Upper lobe of left lung (tissue), 4 donors: Measurements from ENCODE around the gene PRR29.

Experiments used
- EP300 ChIP-seq, 4 donors: sonication (generic); formaldehyde crosslinking; IDR thresholded peaks; one replicate each; pipeline ENCODE4 v1.5.1; 2017; ENCODE audit warnings: antibody characterized with exemption in 4 of 4, control low read depth in 2 of 4
- POLR2A ChIP-seq, 4 donors: fragments of 450-650 bp; IDR thresholded peaks; one replicate each; pipeline ENCODE4 v1.5.1; 2016 to 2017; ENCODE audit warnings: antibody characterized with exemption in 4 of 4, mild to moderate bottlenecking in 2 of 4
- POLR2AphosphoS5 ChIP-seq, 2 donors: sonication (generic); formaldehyde crosslinking; IDR thresholded peaks; one replicate each; pipeline ENCODE4 v1.5.1; 2017; ENCODE audit warnings: antibody characterized with exemption in 2 of 2
- TF ChIP-seq, protein P1 (sequence below), 6 experiments: fragments of 450-650 bp in 4 of 6; fragments of 200-600 bp in 2 of 6; sonication (generic) in 2 of 6; IDR thresholded peaks; one replicate each; pipeline ENCODE4 v1.5.1; 2016 to 2019; ENCODE audit warnings: antibody characterized with exemption in 6 of 6

- TF ChIP-seq, protein P1, sequence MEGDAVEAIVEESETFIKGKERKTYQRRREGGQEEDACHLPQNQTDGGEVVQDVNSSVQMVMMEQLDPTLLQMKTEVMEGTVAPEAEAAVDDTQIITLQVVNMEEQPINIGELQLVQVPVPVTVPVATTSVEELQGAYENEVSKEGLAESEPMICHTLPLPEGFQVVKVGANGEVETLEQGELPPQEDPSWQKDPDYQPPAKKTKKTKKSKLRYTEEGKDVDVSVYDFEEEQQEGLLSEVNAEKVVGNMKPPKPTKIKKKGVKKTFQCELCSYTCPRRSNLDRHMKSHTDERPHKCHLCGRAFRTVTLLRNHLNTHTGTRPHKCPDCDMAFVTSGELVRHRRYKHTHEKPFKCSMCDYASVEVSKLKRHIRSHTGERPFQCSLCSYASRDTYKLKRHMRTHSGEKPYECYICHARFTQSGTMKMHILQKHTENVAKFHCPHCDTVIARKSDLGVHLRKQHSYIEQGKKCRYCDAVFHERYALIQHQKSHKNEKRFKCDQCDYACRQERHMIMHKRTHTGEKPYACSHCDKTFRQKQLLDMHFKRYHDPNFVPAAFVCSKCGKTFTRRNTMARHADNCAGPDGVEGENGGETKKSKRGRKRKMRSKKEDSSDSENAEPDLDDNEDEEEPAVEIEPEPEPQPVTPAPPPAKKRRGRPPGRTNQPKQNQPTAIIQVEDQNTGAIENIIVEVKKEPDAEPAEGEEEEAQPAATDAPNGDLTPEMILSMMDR (IDR thresholded peaks at IDR 0.05), result no peak
- TF ChIP-seq POLR2A (IDR thresholded peaks at IDR 0.05), result no peak
- no peak for TF ChIP-seq EP300 (IDR thresholded peaks at IDR 0.05)
- TF ChIP-seq POLR2AphosphoS5 (IDR thresholded peaks at IDR 0.05), result no peak
Measured at GRCh38 chr17:63969278-63969677, 28.9 kb upstream of the PRR29 start.
